ENCODE data around the gene DHODH.

The DHODH gene

DNA sequence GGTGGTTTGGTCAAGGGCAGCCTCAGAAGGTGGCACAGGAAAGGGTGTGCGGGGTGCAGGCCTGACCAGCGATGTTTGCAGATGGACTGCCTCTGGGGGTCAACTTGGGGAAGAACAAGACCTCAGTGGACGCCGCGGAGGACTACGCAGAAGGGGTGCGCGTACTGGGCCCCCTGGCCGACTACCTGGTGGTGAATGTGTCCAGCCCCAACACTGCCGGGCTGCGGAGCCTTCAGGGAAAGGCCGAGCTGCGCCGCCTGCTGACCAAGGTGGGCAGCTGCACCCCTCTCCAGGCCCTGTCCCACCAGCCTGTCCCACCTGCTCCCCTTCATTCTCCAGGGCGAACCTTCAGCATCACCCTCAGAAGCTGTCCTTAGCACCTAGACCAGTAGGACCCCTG lies 12.5 kb downstream of the DHODH start:
- no peaks in the 10 kb centered on the region for H3K9me3 ChIP-seq (ENCODE audit: severe bottlenecking)
- H3K27ac ChIP-seq (ENCODE audit: poor library complexity, severe bottlenecking): no peak overlapping the region
- ATAC-seq (ENCODE audit: low read depth): no peak
- H3K4me3 ChIP-seq (ENCODE audit: severe bottlenecking): no peak overlapping the region
- no peaks in the 10 kb centered on the region for H3K4me1 ChIP-seq (ENCODE audit: insufficient read depth, poor library complexity, severe bottlenecking)
- peaks cover 32% of the 10 kb centered on the region for H3K36me3 ChIP-seq (ENCODE audit: low read depth)
- no peak for DNase-seq (ENCODE audit: low spot score)
- TF ChIP-seq, protein P1, sequence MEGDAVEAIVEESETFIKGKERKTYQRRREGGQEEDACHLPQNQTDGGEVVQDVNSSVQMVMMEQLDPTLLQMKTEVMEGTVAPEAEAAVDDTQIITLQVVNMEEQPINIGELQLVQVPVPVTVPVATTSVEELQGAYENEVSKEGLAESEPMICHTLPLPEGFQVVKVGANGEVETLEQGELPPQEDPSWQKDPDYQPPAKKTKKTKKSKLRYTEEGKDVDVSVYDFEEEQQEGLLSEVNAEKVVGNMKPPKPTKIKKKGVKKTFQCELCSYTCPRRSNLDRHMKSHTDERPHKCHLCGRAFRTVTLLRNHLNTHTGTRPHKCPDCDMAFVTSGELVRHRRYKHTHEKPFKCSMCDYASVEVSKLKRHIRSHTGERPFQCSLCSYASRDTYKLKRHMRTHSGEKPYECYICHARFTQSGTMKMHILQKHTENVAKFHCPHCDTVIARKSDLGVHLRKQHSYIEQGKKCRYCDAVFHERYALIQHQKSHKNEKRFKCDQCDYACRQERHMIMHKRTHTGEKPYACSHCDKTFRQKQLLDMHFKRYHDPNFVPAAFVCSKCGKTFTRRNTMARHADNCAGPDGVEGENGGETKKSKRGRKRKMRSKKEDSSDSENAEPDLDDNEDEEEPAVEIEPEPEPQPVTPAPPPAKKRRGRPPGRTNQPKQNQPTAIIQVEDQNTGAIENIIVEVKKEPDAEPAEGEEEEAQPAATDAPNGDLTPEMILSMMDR (IDR thresholded peaks at IDR 0.05; ENCODE audit: poor library complexity, severe bottlenecking): no peak
- H3K27me3 ChIP-seq (ENCODE audit: insufficient read depth, poor library complexity, severe bottlenecking): no peaks in the 10 kb centered on the region

DNA sequence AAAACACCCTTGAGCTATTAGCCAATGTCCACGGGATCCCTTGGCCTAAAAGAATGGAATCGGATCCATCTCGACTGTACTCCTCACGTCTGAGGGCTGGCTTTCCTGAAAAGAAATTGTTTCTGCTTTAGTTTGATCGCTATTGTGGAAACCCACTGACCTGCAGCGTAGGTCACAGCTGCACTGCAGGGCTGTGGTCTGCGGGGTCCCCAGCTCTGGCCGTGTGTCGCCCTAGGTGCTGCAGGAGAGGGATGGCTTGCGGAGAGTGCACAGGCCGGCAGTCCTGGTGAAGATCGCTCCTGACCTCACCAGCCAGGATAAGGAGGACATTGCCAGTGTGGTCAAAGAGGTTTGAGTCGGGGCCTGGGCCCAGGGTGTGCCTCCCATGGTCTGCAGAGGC lies 13.6 kb downstream of the DHODH start:
- no peaks in the 10 kb centered on the region for H3K9me3 ChIP-seq (ENCODE audit: severe bottlenecking)
- DNase-seq (ENCODE audit: low spot score) (no peak), ATAC-seq (ENCODE audit: low read depth) (no peak)
- no peak overlapping the region for H3K4me3 ChIP-seq (ENCODE audit: severe bottlenecking)
- H3K4me1 ChIP-seq (ENCODE audit: insufficient read depth, poor library complexity, severe bottlenecking): no peaks in the 10 kb centered on the region
- H3K27ac ChIP-seq (ENCODE audit: poor library complexity, severe bottlenecking): no peak overlapping the region
- H3K36me3 ChIP-seq (ENCODE audit: low read depth): peaks cover 31% of the 10 kb centered on the region
- TF ChIP-seq, protein P1 (IDR thresholded peaks at IDR 0.05; ENCODE audit: poor library complexity, severe bottlenecking): no peak
- H3K27me3 ChIP-seq (ENCODE audit: insufficient read depth, poor library complexity, severe bottlenecking): no peaks in the 10 kb centered on the region

DNA sequence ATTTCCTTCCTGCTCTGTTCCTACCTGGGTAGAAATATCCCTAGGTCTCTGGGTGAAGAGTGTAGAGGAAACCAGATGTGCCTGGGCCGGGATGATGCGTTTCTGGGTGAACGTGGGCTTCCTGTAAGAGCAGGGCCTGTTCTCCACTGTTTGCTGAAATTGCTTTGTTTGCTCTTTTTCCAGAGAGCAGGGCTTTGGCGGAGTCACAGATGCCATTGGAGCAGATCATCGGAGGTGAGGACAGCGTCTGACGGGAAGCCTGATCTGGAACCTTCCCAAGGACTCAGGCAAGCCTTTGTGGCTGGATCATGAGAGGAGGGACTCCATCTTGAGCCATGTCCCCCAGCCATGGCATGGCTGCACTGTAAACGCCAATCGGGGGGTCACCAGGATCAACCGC lies 15.4 kb downstream of the DHODH start:
- TF ChIP-seq, protein P1 (IDR thresholded peaks at IDR 0.05; ENCODE audit: poor library complexity, severe bottlenecking): no peak
- peaks cover 25% of the 10 kb centered on the region for H3K36me3 ChIP-seq (ENCODE audit: low read depth)

DNA sequence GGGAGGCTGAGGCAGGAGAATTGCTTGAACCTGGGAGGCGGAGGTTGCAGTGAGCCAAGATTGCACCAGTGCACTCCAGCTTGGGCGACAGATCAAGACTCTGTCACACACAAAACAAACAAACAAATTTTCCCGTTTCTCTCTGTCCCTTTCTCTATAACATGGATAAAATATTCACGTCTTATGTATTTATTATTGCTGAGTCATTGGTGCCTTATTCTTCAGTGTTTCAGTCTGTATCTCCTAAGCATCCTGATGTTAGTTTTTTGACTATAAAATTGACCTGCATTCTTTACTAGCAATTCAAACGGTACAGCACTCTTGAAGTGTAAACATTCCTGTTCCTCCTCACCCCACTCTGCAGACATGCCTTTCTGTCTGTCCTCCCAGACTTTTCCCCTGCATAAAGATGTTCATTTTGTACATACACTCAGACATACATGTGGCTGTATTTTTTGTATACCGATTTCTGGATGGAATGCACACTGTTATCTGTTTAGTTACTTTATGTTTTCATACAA lies 16.4 kb downstream of the DHODH start:
- no peak for DNase-seq (ENCODE audit: low spot score)
- TF ChIP-seq, protein P1 (IDR thresholded peaks at IDR 0.05; ENCODE audit: poor library complexity, severe bottlenecking): no peak
- Histone ChIP-seq H3K27me3 (ENCODE audit: insufficient read depth, poor library complexity, severe bottlenecking) (no peaks in the 10 kb centered on the region), H3K4me1 (ENCODE audit: insufficient read depth, poor library complexity, severe bottlenecking) (no peaks in the 10 kb centered on the region), H3K9me3 (ENCODE audit: severe bottlenecking) (no peaks in the 10 kb centered on the region), H3K36me3 (ENCODE audit: low read depth) (peaks cover 22% of the 10 kb centered on the region), H3K4me3 (ENCODE audit: severe bottlenecking) (no peak overlapping the region), H3K27ac (ENCODE audit: poor library complexity, severe bottlenecking) (no peak overlapping the region)
- no peak for ATAC-seq (ENCODE audit: low read depth)

More for the DNA sequence above, 15.4 kb downstream of the DHODH start:
- Histone ChIP-seq H3K27me3 (ENCODE audit: insufficient read depth, poor library complexity, severe bottlenecking) (no peaks in the 10 kb centered on the region), H3K4me1 (ENCODE audit: insufficient read depth, poor library complexity, severe bottlenecking) (no peaks in the 10 kb centered on the region), H3K9me3 (ENCODE audit: severe bottlenecking) (no peaks in the 10 kb centered on the region), H3K27ac (ENCODE audit: poor library complexity, severe bottlenecking) (no peak overlapping the region), H3K4me3 (ENCODE audit: severe bottlenecking) (no peak overlapping the region)
- ATAC-seq (ENCODE audit: low read depth) (no peak), DNase-seq (ENCODE audit: low spot score) (no peak)

DNA sequence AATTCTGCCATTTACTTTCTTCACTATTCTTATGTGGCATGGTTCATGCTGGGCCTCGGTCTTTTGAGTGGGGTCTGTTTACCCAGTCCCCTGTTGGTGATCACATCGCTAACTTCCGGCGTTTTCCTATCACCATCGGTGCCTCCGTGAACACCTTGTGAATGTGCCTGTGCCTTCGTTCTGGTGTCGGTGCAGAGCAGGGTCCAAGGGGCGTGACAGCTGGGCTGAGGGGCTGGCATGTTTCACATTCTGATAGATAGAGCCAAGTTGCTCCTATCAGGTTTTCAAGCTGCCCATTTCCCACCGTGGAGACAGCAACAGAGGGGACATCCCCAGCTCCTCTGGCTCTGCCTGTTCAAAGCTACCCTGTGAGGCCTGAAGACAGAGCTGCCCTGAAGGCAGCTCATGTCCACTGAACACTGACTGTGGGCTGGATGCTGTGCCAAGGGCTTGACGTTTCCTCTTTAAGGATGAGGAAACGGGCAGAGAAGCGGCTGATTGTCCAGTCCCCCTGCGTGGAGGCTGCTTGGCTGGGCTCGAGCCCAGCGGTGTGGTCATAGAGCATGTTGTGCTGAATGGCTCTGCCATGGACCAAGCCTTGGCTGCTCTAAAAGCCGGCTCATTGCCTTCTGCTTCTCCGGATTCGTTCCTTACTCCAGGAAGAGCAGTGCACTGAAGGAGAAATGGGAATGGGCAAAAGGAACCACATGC lies 17.0 kb downstream of the DHODH start:
- ATAC-seq (ENCODE audit: low read depth) (no peak), DNase-seq (ENCODE audit: low spot score) (no peak)
- TF ChIP-seq, protein P1 (IDR thresholded peaks at IDR 0.05; ENCODE audit: poor library complexity, severe bottlenecking): no peak
- Histone ChIP-seq H3K36me3 (ENCODE audit: low read depth) (peaks cover 20% of the 10 kb centered on the region), H3K4me3 (ENCODE audit: severe bottlenecking) (no peak overlapping the region), H3K4me1 (ENCODE audit: insufficient read depth, poor library complexity, severe bottlenecking) (no peaks in the 10 kb centered on the region), H3K27me3 (ENCODE audit: insufficient read depth, poor library complexity, severe bottlenecking) (no peaks in the 10 kb centered on the region), H3K27ac (ENCODE audit: poor library complexity, severe bottlenecking) (no peak overlapping the region), H3K9me3 (ENCODE audit: severe bottlenecking) (no peaks in the 10 kb centered on the region)

Measured in RWPE2 (cell line).